Thoracic aorta (tissue), 2 donors: ENCODE results near the gene NR5A1. TPM values are rescaled to one million over a fixed set of nuclear protein-coding genes. Genes with fewer than 3 reads are reported as not detected.

ENCODE experiments used
- ATAC-seq: fragments of 150-250 bp; one replicate; pipeline ENCODE4 v1.8.0; 2017; ENCODE audit warnings: low read depth; ENCODE audit not compliant: insufficient number of reproducible peaks, low FRiP score
- DNase-seq: peaks from one replicate; pipeline ENCODE4 v3.0.0-alpha.2; 2020; ENCODE audit warnings: low spot score
- H3K27ac ChIP-seq, 2 donors: fragments of 200-600 bp; sonication (generic); 1 replicate in 1 of 2; 2 replicates in 1 of 2; pipeline ENCODE4 v1.5.1; 2016; ENCODE audit warnings: mild to moderate bottlenecking in 2 of 2, moderate library complexity in 2 of 2
- H3K27me3 ChIP-seq: fragments of 200-600 bp; sonication (generic); replicated peaks from 2 replicates; pipeline ENCODE4 v1.6.0; 2016; ENCODE audit warnings: mild to moderate bottlenecking; ENCODE audit not compliant: insufficient read depth
- H3K36me3 ChIP-seq: fragments of 200-600 bp; sonication (generic); one replicate; pipeline ENCODE4 v1.5.1; 2016
- H3K4me1 ChIP-seq, 2 donors: fragments of 200-600 bp; sonication (generic); 1 replicate in 1 of 2; 2 replicates in 1 of 2; pipeline versions ENCODE4 v1.5.1 to v1.6.0; 2016; ENCODE audit warnings: low read depth in 2 of 2, mild to moderate bottlenecking in 1 of 2; ENCODE audit not compliant: control insufficient read depth in 1 of 2
- H3K4me3 ChIP-seq: fragments of 200-600 bp; sonication (generic); 2 replicates; pipeline ENCODE4 v1.5.1; 2016; ENCODE audit warnings: mild to moderate bottlenecking
- H3K9me3 ChIP-seq: fragments of 200-600 bp; sonication (generic); 2 replicates; pipeline ENCODE4 v1.5.1; 2016
- CTCF ChIP-seq: fragments of 200-600 bp; sonication (generic); IDR thresholded peaks from one replicate; pipeline ENCODE4 v1.5.1; 2019; ENCODE audit warnings: antibody characterized with exemption
- total RNA-seq, 2 donors: library from RNA; depleted of rRNA; stranded (reverse); fragments of >200 nt; gene quantifications; one replicate each; pipeline versions ENCODE4 v1.1.0 to v1.2.3, GENCODE V29; 2016

Gene NR5A1
- total RNA-seq, 2 donors from 2014 or later = not detected

DNA sequence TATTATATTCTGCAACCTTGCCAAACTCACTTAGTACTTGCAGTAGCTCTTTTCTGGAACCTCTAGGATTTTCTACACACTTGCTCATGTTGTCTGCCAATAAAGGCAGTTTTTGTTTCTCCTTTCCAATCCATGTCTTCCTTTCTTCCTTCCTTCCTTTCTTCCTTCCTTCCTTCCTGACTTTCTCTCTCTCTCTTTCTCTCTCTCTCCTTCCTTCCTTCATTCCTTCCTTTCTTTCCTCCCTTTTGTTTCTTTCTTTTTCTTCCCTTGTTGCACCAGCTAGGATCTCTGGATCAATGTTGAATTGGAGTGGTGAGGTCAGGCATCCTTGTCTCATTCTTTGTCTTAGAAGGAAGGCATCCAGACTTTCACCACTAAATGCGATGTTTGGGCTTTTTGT lies 44.5 kb downstream of the NR5A1 start:
- no peaks in the 10 kb centered on the region for H3K36me3 ChIP-seq
- H3K4me3 ChIP-seq = no peak overlapping the region
- H3K27ac ChIP-seq = no peak overlapping the region
- DNase-seq (no peak), ATAC-seq (no peak)
- no peaks in the 10 kb centered on the region for H3K9me3 ChIP-seq
- TF ChIP-seq CTCF = no peak
- no peaks in the 10 kb centered on the region for H3K4me1 ChIP-seq
- H3K27me3 ChIP-seq = no peaks in the 10 kb centered on the region

GRCh38 chr9:124458441-124458840 lies 48.8 kb downstream of the NR5A1 start:
- H3K27ac ChIP-seq = no peak overlapping the region
- no peaks in the 10 kb centered on the region for H3K9me3 ChIP-seq
- no peak for TF ChIP-seq CTCF
- H3K4me1 ChIP-seq = no peaks in the 10 kb centered on the region
- H3K36me3 ChIP-seq = no peaks in the 10 kb centered on the region
- no peak for ATAC-seq
- H3K4me3 ChIP-seq = no peak overlapping the region
- H3K27me3 ChIP-seq = no peaks in the 10 kb centered on the region
- DNase-seq = no peak

DNA sequence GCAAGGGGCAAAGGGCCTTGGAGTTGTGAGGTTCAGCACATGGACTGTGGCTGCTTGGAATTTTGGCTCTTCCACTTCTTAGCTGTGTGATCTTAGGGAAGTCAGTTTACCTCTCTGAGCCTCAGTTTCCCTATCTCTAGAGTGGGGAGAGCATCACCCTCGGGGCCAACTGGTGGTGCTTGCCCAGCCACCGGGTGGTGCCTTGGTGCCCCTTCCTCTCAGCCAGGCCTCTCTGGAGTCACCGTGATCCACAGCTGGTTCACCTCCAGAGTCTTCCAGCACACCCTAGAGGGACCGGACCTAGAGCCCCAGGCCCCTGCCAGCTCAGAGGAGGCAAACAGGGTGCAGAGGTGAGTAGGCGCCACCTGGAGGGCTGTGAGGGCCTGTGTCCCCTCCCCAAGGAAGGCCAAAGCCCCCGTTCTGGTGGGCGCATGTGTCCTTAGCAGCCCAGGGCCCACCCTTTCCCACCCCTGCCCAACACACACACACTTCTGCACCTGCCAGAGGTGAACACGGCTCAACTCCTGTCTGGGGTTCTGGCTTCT lies 49.2 kb downstream of the NR5A1 start:
- no peak for TF ChIP-seq CTCF
- Histone ChIP-seq H3K27me3 (no peaks in the 10 kb centered on the region), H3K4me3 (no peak overlapping the region), H3K9me3 (no peaks in the 10 kb centered on the region), H3K4me1 (no peaks in the 10 kb centered on the region), H3K27ac (no peak overlapping the region), H3K36me3 (no peaks in the 10 kb centered on the region)
- ATAC-seq = no peak
- no peak for DNase-seq

DNA sequence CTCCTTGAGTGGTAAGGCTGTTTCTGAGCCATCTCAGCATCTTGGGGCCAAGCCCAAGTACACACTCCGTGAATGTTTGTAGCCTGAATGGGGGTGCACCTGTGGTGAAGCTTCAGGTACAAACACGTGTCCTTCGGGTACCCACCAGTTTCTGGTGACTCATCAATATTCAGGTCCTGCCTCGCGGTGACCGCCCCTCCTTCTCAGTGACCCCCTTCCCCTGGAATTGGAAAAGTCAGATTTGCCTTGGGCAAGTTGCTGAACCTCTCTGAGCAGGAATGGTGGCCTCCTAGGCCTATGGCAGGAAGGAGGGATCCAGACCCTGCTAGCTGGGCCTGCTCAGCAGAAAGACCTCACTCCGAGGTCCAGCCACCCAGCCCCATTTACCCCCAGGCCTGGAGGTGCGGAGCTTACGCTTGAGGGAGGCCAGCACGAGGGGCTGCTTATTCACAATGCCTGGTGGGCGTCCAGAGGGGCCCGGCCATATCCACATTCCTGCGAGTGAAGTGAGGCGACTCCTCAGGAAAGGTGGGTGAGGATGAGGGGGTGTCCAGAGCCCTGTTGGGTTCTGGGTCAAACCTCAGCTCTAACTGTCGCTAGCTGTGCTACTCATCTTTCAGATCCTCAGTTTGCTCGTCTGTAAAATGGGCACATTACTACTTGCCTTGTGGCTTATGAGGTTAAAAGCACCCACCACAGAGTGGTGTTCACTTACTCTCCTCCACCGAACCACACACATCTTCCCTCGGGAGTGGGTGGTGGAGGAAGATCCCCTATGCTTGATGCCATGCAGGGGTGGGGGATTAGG lies 49.9 kb downstream of the NR5A1 start:
- H3K9me3 ChIP-seq = no peaks in the 10 kb centered on the region
- no peak overlapping the region for H3K4me3 ChIP-seq
- no peak overlapping the region for H3K27ac ChIP-seq
- no peaks in the 10 kb centered on the region for H3K36me3 ChIP-seq
- ATAC-seq (no peak), DNase-seq (no peak)
- H3K27me3 ChIP-seq = peaks cover 4% of the 10 kb centered on the region
- TF ChIP-seq CTCF = no peak
- no peaks in the 10 kb centered on the region for H3K4me1 ChIP-seq

GRCh38 chr9:124456341-124457078 lies 50.7 kb downstream of the NR5A1 start:
- Histone ChIP-seq H3K4me1 (no peaks in the 10 kb centered on the region), H3K36me3 (no peaks in the 10 kb centered on the region), H3K27ac (no peak overlapping the region), H3K4me3 (no peak overlapping the region), H3K27me3 (peaks cover 7% of the 10 kb centered on the region), H3K9me3 (no peaks in the 10 kb centered on the region)
- no peak for TF ChIP-seq CTCF
- ATAC-seq (no peak), DNase-seq (no peak)
